ENCODE results near the gene ZCCHC2.

The ZCCHC2 gene

DNA sequence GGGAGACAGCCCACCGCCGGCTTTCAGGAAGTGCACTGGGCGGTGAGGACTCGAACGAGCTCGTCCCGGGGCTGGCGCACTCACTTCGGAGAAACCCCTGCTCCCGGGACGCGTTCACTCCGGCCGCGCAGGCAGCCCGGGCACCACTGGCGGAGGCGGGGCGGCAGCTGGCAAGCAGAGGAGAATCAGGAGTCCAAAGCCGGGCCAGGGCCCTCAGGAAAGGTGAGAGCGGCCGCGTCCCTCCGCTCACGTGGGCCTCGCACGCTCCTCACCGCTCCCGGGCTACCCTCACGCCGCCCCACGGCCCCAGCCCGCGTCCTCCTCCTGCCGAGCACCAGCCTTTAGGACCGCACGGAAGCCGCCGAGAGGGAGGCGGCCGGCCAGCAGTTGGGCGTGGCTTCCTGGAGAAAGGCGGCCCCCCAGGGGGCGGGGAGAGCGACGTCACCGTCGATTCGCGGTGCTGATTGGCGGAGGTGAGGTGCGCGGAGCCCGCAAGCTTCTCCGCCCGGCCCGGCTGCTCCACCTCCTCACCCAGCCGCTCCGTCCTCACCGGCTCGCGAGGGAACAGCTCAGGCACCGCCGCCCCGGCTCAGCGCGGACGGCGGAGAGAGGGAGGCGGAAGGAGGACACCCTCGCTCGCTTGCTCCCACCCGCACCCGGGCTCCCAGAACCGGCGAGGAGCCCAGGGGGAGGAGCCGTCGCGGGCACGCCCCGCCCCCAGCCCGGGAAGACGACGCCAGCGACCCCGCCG lies at the start of gene ZCCHC2:
TSS of gene ZCCHC2 (plus strand) at position 522 of the 751 bp plus-strand sequence. CDS start 400 bp downstream, outside the sequence.
- DNase-seq (ENCODE audit: low read depth), result peak; percentile 98

DNA sequence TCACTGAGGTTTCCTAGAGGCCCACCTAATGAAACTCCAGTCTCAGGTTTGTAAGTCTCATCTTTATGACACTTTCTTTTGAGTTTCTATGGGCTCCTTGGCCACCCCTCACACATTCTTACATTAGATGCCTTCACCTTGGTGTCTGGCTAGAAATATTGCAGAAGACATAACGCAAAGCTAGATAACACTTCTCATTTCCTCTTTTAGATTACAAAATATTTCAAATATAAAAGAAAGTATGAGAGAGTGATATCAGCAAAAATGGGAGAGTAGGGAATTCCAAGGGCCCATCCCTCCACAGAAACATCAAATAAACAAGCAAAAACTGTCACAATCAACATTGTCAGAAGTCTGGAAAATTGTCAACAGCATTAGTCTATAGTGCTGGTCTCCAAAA lies 43.3 kb upstream of the ZCCHC2 start:
- DNase-seq (ENCODE audit: low read depth), result no peak

DNA sequence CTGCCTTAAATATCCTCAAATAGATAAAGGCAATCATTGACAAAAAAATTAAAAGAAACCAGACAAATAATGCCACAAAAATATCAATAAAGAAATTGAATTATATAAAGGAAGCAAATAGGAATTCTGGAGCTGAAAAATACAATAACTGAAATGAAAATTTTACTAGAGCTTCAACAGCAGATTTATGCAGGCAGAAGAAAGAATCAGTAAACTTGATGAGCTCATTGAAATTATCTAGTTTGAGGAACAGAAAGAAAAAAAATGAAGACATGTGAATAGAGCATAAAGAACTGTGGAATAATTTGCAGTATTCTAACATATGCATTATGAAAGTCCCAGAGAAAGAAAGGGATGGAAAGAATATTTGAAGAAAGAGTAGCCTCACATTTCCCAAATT lies 41.9 kb upstream of the ZCCHC2 start:
- DNase-seq (ENCODE audit: low read depth), result no peak

DNA sequence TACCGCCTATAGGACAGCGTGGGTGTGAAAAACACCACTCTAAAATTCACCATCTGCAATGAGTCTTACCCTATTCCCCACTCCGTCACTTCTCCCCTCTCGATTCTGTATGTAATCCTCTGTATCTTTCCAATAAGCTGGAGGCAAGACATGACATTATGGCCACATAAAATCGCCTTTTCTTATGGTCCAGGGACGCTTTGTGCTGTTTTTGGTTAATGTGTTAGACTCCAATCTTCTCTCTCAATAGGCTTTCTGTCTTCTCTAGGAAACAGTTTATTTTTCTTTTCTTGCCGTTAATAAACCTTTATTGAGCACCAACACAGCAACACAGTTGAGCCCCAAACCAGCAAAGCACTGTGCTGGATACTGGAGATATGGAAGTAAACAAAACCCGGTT lies 37.9 kb upstream of the ZCCHC2 start:
- DNase-seq (ENCODE audit: low read depth), result no peak

DNA sequence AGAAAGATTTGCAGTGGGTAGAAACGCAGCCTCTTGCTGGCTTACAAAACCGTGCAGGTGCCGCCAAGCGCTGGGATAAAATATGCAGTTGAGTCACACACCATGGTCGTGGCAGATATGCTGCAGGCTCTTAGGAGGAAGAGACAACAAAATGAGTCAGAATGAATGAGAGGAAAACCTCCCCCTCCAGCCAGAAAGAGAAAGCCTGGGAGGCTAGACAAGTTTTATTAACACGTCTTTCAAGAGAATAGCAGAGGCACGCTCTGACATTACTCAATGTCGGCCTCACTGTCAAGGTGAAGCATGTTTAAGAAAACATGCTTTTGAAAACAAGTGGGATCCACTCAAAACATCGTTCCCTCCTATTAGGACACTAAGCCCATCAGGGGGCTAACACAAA lies 37.1 kb upstream of the ZCCHC2 start:
- DNase-seq (ENCODE audit: low read depth), result no peak

DNA sequence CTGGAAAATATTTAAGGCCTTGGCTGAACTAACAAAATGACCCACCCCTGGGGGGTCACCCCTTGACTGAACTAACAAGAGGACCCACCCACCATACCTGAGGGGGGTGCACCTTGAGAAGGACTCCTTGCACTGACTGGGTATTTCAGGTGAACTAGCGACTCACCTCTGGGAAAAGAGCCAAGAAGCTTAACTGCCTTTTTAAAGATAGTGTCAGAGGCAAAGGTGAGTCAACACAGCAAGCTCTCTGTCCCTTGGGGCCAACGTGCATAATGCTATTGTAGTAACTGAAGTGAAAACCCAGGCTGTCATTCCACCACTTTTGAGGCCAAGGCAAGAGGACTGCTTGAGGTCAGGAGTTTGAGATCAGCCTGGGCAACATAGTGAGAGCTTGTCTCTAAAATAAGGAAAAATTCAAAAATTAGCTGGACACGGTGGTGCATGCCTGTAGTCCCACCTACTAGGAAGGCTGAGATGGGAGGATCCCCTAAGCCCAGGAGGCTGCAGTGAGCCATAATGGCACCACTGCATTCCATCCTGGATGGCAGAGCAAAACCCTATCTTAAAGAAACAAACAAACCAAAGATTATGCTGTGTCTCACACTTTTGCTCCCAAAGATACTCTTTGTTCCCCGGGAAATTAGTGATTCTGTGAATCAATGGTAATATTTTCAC lies 36.4 kb upstream of the ZCCHC2 start:
- DNase-seq (ENCODE audit: low read depth), result no peak

DNA sequence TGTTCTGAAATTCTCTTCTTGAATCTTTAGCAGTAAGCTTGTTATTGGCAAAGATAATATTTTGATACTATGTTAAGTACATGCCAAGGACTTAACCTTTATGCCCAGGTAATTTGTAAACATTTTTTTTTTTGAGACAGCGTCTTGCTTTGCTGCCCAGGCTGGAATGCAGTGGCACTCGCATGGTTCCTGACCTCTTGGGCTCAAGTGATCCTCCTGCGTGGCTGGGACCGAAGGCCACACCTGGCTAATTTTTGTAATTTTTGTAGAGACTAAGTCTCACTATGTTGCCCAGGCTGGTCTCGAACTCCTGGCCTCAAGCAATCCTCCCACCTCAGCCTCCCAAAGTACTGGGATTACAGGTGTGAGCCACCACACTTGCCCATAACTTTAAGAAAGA lies 35.7 kb upstream of the ZCCHC2 start:
- DNase-seq (ENCODE audit: low read depth), result no peak

DNA sequence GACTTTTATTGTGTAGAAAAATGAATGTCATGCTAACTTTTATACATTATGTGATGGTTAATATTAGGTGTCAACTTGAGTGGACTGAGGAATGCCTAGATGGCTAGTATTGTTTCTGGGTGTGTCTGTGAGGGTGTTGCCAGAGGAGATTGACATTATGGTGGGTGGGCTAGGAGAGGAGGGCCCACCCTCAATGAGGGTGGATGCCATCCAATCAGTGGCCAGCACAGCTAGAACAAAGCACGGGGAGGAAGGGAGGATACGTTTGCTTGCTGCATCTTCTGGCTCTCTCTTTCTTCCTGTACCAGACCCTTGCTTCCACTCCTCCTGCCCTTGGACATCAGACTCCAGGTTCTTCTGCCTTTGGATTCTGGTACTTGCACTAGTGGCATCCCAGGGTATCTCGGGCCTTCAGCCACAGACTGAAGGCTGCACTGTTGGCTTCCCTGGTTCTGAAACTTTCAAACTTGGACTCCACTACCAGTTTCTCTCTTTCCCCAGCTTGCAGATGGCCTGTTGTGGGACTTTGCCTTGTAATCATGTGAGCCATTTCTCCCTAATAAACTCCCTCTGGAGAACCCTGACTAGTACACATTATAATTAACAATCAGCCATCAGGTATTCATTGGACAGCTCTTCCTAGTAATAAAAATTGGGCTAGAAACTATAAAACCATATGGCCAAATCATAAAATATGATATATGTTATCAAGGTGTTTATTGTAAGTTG lies 31.7 kb upstream of the ZCCHC2 start:
- no peak for DNase-seq (ENCODE audit: low read depth)

DNA sequence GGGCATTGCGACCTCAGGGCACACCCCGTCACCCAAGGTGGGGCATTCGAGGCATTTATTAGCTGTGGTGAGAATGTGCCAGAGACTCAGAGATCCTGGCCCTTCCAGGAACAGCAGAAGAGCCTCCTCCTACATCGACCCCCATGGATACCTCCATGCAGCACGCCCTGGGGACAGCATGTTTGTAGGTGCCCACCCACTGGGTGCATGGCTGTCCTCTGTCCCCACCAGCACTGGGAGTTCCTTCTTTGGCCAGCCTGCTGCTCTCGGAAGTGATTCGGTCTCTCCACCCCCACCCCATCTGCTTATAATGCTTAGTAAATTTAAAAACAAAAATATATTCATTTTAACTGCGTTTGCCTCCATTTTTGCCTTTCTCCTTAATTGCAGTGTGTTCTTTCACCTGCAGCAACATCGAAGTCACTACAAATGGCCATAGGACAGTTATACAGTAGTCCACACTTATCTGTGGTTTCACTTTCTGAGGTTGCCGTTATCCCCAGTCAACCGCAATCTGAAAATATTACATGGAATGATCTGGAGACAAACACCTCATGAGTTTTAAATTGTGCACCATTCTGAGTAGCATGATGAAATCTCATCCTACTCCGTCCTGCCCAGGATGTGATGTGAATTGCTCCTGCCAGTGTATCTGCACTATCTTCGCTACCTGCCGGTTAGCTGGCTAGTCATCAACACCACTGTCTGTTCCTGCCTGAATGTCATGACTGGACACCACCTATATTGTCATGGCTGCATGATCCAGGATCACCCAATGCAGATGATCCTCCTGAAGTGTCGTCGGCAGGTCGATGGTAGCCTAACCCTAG lies 29.6 kb upstream of the ZCCHC2 start:
- no peak for DNase-seq (ENCODE audit: low read depth)

DNA sequence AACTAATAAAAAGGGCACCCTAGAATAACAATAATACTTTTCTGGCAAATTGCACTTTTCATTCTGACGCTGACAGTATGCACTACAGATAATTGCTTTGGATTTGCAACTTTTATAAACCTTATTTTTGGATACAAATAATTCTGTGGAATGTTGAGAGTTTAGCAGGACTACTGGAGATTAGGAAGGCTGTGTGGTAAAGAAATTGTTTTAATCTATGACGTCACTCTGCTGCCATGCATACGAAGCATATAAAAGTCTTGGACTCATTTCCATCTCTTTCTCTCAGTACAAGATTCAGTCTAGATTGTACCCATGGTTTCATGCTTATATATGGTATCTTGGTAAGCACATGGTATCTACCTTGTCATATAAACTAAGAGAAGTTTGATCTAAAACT lies 28.1 kb upstream of the ZCCHC2 start:
- DNase-seq (ENCODE audit: low read depth), result no peak

DNA sequence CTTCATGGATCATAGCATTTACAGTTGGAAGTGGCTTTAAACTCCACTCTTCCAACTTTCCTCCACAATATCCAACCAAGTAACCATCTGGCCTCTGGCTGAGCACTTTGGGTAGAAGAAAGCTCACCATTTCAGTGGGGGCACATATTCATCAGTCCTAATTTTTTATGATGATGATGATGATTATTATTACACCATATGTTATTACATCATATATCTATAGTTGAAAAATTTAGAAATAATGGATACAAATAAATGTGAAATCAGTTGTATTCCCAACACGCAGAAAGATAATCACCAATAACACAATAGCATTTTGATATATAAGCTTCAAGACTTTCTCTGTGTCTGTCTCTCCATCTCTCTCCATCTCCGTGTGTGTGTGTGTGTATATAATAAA lies 26.6 kb upstream of the ZCCHC2 start:
- no peak for DNase-seq (ENCODE audit: low read depth)

DNA sequence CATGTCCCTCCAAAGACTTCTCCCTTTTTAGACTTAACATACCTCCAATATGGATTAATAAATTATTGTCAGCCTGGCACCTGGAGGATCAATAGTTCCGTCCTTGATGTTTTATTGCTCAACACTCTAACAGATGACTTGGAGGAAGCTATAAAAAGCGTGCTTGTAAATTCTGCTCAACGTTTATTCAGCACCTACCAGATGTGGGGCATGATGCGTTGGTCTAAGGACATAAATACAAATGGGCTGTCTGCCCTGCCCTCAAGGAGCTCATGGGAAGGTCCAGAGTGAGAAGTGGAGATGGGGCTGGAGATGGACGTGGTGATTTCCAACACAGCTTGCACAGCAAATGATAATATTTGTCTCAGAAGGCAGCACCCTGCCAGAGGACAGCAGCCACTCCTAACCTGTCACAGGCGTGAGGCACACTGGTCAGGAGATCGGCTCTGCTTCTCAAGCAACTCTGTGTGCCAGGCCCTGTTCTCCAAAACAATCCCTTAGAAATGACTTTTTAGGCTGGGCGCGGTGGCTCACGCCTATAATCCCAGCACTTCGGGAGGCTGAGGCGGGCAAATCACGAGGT lies 25.5 kb upstream of the ZCCHC2 start:
- DNase-seq (ENCODE audit: low read depth), result no peak

DNA sequence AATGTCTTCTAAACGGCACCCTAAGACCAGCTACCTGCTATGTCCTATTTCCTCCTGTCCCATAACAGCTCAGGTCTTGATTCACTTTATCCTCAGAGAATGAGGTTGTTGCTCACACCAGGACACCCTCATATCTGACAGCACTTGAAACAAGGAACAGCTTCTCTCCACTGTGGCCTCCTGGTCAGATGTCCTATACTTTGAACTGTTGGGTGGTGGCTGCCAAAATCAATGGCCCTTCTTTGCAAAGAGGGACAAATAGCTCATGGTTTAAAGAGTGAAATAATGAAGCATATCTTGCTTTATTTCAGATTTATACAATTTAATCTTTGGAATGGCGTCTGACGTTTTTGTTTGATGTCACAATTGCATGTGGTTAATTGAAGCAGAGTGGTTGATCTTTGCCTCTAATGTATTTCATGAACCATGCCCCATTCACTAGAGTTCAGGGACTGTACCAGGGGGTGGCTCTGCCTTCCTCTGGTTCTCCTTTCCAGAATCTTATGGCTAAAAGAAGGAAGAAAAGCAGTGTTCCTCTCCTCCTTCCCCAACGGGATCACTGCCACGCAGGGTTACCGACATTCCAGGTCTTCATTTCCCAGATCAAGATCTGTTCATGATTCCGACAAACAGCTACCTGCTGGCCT lies 24.1 kb upstream of the ZCCHC2 start:
- no peak for DNase-seq (ENCODE audit: low read depth)

DNA sequence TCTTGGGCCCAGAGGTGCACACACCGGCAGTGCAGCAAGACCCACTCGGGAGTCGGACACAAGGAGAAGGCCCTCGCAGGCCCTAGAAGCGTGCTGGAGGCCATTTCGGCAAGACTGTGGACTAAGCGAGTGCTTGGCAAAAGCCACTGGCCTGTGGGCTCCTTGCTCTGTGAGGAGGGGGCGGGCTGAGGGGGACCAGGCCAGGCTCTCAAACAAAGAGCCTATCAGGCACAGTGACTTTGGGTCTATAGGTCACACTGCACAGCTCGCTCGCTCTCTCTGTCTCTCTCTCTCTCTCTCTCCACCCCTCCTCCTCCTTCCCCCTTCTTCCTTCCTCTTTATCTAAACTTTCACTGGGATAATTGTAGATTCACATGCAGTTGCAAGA lies 23.6 kb upstream of the ZCCHC2 start:
- DNase-seq (ENCODE audit: low read depth), result no peak

DNA sequence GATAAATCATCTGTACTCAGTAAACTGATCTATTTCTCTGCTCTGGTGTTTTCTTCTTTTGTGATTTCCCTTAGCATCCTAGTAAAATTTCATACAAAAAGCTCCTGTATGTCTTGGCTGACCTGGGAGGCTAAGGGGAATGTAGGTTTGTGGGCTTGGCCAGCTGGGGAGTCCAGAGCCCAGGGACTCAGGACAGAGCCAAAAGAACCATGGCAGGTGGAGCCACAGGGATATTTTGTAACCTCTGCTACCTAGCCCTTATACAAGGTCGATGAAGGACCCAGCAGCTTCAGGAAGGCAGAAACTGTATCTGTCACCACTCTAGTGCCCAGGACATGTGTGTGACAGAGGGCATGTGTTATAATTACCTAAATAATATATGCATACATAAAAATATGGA lies 22.7 kb upstream of the ZCCHC2 start:
- DNase-seq (ENCODE audit: low read depth), result no peak

DNA sequence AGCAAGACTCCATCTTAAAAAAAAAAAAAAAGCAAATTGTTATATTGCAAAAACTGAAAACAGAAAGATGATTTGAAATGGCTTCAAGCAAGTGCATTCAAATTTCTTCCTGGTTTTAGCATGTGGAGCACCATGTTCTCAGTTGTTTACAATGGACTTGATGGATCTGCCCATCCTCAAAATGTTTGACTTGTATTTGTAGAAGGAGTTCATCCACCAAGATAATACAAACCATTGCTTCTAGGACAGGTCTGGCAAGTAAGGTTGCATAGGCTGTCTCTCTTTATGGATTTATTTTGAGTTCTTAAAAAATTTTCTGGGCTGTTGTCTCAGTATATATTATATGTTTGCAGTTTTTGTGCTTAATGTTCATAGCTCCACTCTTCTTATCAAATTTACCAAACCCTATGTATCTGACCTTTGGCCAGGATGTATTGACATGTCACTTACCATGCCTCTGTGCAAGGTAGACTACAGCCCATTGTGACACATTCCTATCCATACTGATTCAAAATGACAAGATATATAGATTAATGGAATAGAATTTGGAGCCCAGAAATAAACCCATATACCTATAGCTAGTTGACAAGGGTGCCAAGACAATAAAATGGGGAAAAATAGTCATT lies 21.7 kb upstream of the ZCCHC2 start:
- no peak for DNase-seq (ENCODE audit: low read depth)

DNA sequence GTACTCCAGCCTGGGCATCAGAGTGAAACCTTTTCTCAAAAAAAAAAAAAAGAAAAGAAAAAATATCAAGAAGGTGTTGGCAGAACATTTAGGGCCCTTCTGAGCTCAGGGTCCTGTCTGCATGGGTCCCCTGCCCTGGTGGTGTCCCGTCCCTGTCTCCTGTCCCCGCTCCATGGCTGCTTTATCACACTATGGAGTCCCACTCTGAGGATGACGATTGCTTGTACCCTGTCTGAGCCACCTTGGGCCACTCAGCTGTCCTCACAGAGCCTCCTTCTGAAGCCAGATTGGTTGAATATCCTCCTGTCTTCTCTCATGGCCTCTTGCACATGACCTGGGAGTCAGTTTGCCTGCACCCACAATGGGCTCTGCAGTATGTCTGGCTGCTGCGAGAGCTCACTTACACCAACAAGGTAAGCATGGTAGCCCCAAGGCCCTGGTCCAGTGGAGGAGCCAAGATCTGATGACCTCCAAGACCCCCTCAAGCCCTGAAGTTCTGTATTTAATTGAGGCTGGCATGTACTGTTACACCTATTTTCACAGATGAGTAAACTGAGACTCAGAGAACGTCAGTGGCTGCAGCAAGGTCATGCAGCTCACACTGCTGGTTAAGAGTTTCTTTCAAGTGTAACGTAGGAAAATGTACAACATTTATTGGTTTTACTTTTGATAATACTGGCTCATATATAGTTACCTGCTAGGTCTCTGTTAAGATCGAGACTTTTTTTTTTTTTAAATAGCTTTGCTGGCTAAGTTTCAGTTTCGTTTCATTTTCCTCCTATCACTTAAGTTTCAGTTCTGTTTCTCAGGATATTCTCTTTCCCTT lies 16.9 kb upstream of the ZCCHC2 start:
- DNase-seq (ENCODE audit: low read depth), result no peak

DNA sequence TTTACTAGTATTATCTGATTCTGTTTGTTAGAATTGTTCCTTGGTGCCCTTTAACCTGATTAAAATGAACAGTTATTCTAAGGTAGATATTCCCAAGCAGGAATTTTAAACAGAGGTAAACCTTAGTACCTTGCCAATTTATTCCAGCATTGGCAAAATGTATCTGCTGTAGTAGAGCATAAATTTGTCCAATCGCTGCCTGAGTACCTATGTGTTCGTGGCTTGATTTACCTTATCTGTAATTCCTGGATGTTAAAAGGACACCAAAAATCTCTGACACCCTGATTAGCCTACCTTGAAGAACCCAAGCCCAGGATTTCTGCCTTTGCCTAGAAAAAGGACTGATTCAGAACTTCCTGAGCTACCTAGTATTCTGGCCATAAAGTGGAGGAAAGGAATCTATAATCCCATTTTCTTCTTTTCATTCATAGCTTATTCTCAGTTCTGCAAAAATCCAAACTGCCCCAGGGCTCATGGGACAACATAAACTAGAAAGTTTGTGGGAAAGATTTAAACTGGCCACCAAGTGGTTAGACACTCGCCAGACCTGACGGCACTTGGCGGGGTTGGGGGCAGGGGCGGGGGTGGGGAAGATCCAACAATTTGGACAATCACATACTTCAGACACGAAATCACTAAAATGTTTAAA lies 16.2 kb upstream of the ZCCHC2 start:
- DNase-seq (ENCODE audit: low read depth), result no peak

DNA sequence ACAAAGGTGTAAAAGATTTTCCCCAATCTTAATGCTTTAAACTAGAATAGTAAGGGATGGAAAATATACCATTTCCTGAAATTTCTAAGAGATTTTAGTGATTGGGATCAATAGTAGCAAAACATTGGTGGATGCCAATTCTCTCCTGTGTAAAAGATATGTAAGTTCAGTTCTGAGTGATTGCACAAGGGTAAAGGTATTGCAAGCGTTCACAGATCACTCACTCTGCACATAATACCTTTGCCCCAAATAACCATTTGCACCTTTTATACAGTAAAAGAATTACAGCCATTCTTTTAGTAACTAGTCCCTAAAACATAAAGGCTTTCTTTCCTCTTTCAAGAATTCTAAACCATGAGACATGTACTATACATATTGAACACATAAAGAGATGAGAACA lies 13.0 kb upstream of the ZCCHC2 start:
- DNase-seq (ENCODE audit: low read depth), result no peak

DNA sequence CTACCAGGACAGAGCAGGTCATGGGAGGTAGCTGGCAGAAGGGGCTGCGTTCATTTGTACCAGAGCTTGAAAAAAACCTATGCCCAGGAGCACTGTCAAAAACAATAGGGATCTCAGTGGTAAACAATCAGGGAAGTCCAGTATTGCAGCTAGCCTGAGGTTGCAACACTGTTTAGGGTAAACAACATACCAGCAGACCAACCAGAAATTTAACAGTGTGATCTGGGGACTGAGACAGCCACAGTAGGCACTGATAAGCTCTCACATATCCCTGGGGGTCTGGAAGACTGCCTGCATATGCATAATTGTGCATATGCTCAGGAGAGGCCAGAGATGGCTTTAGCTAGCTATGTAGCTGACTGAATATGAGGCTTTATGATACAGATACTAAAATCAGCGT lies 12.0 kb upstream of the ZCCHC2 start:
- DNase-seq (ENCODE audit: low read depth), result no peak

Measured in activated gamma-delta T cell treated with anti-CD3 and anti-CD28 coated beads, Interleukin-2, amount 50 U/mL, for 16 hours (primary cell).